Endodermal cell (in vitro differentiated cells): ENCODE data around the gene NUP153. TPM values are rescaled to one million over a fixed set of nuclear protein-coding genes. Genes with fewer than 3 reads are reported as not detected.

Experiments
- DNase-seq: peaks from one replicate; pipeline ENCODE4 v3.0.0-alpha.2; 2017
- H3K27ac ChIP-seq: 2 replicates; pipeline ENCODE4 v1.5.1; 2013; ENCODE audit warnings: mild to moderate bottlenecking, low read depth, low read length, moderate library complexity
- H3K27me3 ChIP-seq: 2 replicates; pipeline ENCODE4 v1.6.1; 2013; ENCODE audit warnings: mild to moderate bottlenecking, low read length, moderate library complexity; ENCODE audit not compliant: insufficient read depth, control insufficient read depth, poor library complexity, severe bottlenecking
- H3K36me3 ChIP-seq: 2 replicates; pipeline ENCODE4 v1.7.0; 2013; ENCODE audit warnings: mild to moderate bottlenecking, low read length, moderate library complexity; ENCODE audit not compliant: control insufficient read depth, insufficient read depth
- H3K4me1 ChIP-seq: one replicate; pipeline ENCODE4 v1.7.0; 2013; ENCODE audit warnings: low read length; ENCODE audit not compliant: control insufficient read depth, insufficient read depth
- H3K4me3 ChIP-seq: 2 replicates; pipeline ENCODE4 v1.5.1; 2013; ENCODE audit warnings: mild to moderate bottlenecking, low read length, moderate library complexity
- H3K9ac ChIP-seq: 2 replicates; pipeline ENCODE4 v1.6.1; 2013; ENCODE audit warnings: mild to moderate bottlenecking, low read length, moderate library complexity; ENCODE audit not compliant: poor library complexity, severe bottlenecking; ENCODE audit errors: extremely low read depth
- H3K9me3 ChIP-seq: 2 replicates; pipeline ENCODE4 v1.6.1; 2013; ENCODE audit warnings: mild to moderate bottlenecking, low read length, moderate library complexity; ENCODE audit not compliant: control insufficient read depth
- H3K27ac Mint-ChIP-seq: 2 replicates; pipeline ENCODE4 v1.8.0; 2020; ENCODE audit warnings: mixed read lengths
- H3K27me3 Mint-ChIP-seq: 2 replicates; pipeline ENCODE4 v1.8.0; 2021; ENCODE audit warnings: mild to moderate bottlenecking, mixed read lengths; ENCODE audit not compliant: insufficient read depth
- H3K36me3 Mint-ChIP-seq: 2 replicates; pipeline ENCODE4 v1.8.0; 2020; ENCODE audit warnings: low read depth, mixed read lengths
- H3K4me1 Mint-ChIP-seq: 2 replicates; pipeline ENCODE4 v1.8.0; 2020; ENCODE audit warnings: mixed read lengths
- H3K4me3 Mint-ChIP-seq: 2 replicates; pipeline ENCODE4 v1.8.0; 2020; ENCODE audit warnings: mild to moderate bottlenecking, moderate library complexity, mixed read lengths
- H3K9me3 Mint-ChIP-seq: 2 replicates; pipeline ENCODE4 v1.8.0; 2020; ENCODE audit warnings: mild to moderate bottlenecking, mixed read lengths
- CTCF ChIP-seq: fragments of 200-600 bp; sonication (generic); conservative IDR thresholded peaks from 2 replicates; pipeline ENCODE4 v1.5.0; 2021; ENCODE audit warnings: antibody characterized with exemption, mild to moderate bottlenecking
- WGBS, 2 experiments: methylation state at CpG; one replicate each; pipeline versions ENCODE4 v1.1.5 to v1.1.7; 2013; ENCODE audit warnings: missing lambda C conversion rate in 2 of 2, mixed read lengths in 1 of 2; ENCODE audit not compliant: insufficient coverage in 1 of 2, insufficient read length in 1 of 2; 5-methylcytosine and 5-hydroxymethylcytosine counted together
- total RNA-seq, 2 donors: library from RNA; stranded (reverse); fragmentation: NEBNext Ultra II Directional in 1 of 2; extraction: Animal tissue kit (Norgen Biotek cat#: 25700) in 1 of 2; gene quantifications; 2 replicates in 1 of 2; 3 replicates in 1 of 2; pipeline ENCODE4 v1.2.1, GENCODE V29; 2021

The NUP153 gene
- total RNA-seq, 2 donors from 2014 or later, result 58.9 to 69.6 TPM

GRCh38 chr6:17610835-17611234 is 95.9 kb downstream of the NUP153 start:
- H3K4me3 Mint-ChIP-seq, result no peak overlapping the region
- H3K4me3 ChIP-seq, result no peak overlapping the region
- no peak overlapping the region for H3K9ac ChIP-seq
- no peaks in the 10 kb centered on the region for H3K27me3 ChIP-seq
- H3K36me3 ChIP-seq, result peaks cover 70% of the 10 kb centered on the region
- no peak for TF ChIP-seq CTCF
- no peaks in the 10 kb centered on the region for H3K9me3 ChIP-seq
- H3K27ac ChIP-seq, result no peak overlapping the region
- H3K27ac Mint-ChIP-seq, result no peak overlapping the region
- H3K4me1 Mint-ChIP-seq, result no peaks in the 10 kb centered on the region
- peaks cover 31% of the 10 kb centered on the region for H3K36me3 Mint-ChIP-seq
- H3K4me1 ChIP-seq, result no peaks in the 10 kb centered on the region
- no peaks in the 10 kb centered on the region for H3K27me3 Mint-ChIP-seq
- no peaks in the 10 kb centered on the region for H3K9me3 Mint-ChIP-seq
- WGBS, 2 experiments, result 71 to 95% methylated on average over 1 to 3 of the region's 3 CpGs
- no peak for DNase-seq

- H3K9ac ChIP-seq, result no peak overlapping the region
- H3K4me1 ChIP-seq, result no peaks in the 10 kb centered on the region
- 91 to 95% methylated on average over 3 to 4 of the region's 4 CpGs for WGBS, 2 experiments
- H3K36me3 ChIP-seq, result peaks cover 68% of the 10 kb centered on the region
- Mint-ChIP-seq H3K36me3 (peaks cover 24% of the 10 kb centered on the region), H3K4me3 (no peak overlapping the region), H3K9me3 (no peaks in the 10 kb centered on the region), H3K27ac (no peak overlapping the region), H3K27me3 (no peaks in the 10 kb centered on the region), H3K4me1 (peaks cover 3% of the 10 kb centered on the region)
- DNase-seq, result no peak
- no peak for TF ChIP-seq CTCF
- H3K4me3 ChIP-seq, result no peak overlapping the region
- H3K9me3 ChIP-seq, result no peaks in the 10 kb centered on the region
- no peak overlapping the region for H3K27ac ChIP-seq
- no peaks in the 10 kb centered on the region for H3K27me3 ChIP-seq
Observed at GRCh38 chr6:17606606-17607005, 100.1 kb downstream of the NUP153 start.

GRCh38 chr6:17602888-17603287 is 103.8 kb downstream of the NUP153 start:
- Mint-ChIP-seq H3K27me3 (no peaks in the 10 kb centered on the region), H3K4me1 (peaks cover 9% of the 10 kb centered on the region), H3K36me3 (peaks cover 21% of the 10 kb centered on the region), H3K4me3 (no peak overlapping the region), H3K9me3 (no peaks in the 10 kb centered on the region), H3K27ac (no peak overlapping the region)
- Histone ChIP-seq H3K36me3 (peaks cover 42% of the 10 kb centered on the region), H3K9ac (no peak overlapping the region), H3K4me3 (peak overlapping the region; percentile 96), H3K9me3 (no peaks in the 10 kb centered on the region), H3K27ac (no peak overlapping the region), H3K27me3 (no peaks in the 10 kb centered on the region), H3K4me1 (no peaks in the 10 kb centered on the region)
- no peak for DNase-seq
- no peak for TF ChIP-seq CTCF
- WGBS, 2 experiments, result 89 to 100% methylated on average over 1 of the region's 1 CpG
